ENCODE measurements around the gene AFAP1.

The AFAP1 gene

GRCh38 chr4:7767526-7767925, 172.1 kb downstream of the AFAP1 start:
- no peak for DNase-seq (ENCODE audit: low spot score)

- no peak for DNase-seq (ENCODE audit: low spot score)
These were observed 172.9 kb downstream of the AFAP1 start for GRCh38 chr4:7766661-7767345.

- DNase-seq (ENCODE audit: low spot score): no peak
These were observed 173.6 kb downstream of the AFAP1 start for GRCh38 chr4:7766086-7766485.

DNA sequence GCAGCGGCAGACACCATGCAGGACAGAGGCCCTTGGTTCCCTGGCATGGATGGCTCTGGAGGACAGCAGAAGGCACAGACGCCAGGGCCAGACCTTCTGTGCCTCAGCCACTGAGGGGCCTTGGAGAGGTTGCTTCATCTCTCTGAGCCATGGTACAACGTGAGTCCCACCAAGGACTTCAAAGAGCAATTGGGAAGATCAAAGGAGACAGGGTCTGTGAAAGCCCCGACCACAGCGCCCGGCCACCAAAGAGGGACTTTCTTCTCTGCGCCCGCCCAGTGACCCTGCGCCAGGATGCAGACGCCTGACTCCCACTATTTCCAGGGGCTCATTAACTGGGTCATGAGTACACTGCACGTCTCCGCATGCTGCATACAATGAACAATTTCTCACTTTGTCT, 174.0 kb downstream of the AFAP1 start:
- DNase-seq (ENCODE audit: low spot score): no peak

DNA sequence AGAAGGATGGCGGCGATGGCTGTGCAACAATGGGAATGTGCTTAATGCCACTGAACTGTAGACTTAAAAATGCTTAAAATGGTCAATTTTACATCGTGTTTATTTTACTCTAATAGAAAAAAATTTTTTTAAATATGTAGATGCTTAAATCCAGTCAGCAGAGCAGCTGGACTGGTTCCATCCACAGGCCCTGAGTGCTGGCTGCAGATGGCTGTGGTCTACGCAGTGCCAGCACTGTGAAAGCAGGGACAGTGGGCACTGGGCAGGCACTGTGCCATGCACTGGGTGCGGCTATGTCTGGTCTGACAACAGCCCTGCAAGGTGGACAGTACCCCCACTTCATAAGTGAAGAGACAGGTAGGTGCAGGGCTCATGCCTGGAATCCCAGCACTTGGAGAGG, 175.2 kb downstream of the AFAP1 start:
- no peak for DNase-seq (ENCODE audit: low spot score)

GRCh38 chr4:7763788-7764187, 175.9 kb downstream of the AFAP1 start:
- no peak for DNase-seq (ENCODE audit: low spot score)

GRCh38 chr4:7763106-7763505, 176.6 kb downstream of the AFAP1 start:
- DNase-seq (ENCODE audit: low spot score): no peak

DNA sequence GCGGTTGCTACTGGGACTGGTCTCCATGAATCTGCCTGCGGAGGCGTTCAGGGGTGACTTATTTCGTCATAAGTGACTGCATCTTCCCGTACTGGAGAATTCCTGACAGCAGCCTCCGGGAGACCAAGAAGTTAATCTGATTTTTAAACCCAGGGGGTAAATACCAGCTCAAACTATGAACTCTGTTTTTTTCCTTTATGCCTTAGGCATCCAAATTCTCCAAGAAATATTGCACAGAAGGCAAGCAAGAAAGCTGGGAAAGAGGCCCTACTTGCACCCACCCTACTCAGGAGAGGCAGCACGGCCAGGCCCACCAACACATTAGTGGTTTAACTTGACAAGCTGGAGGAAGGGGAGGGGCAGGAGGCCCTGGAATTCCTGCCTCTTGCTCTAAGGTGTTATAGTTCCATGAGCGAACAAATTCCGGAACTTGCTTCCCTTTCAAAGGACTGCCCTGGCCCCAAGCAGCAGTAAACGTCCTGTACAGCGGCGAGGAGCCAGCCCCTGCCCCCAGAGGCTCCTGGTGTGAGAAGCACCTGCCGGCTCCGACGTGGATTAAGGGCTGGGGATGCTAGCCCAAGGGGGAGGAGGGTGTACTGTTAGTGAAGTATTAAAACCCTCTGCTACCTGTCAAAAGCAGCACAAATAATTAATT, 177.2 kb downstream of the AFAP1 start:
- no peak for DNase-seq (ENCODE audit: low spot score)

GRCh38 chr4:7761720-7762119, 177.9 kb downstream of the AFAP1 start:
- DNase-seq (ENCODE audit: low spot score): peak; percentile 7

- DNase-seq (ENCODE audit: low spot score): no peak
These were observed 178.3 kb downstream of the AFAP1 start for GRCh38 chr4:7761312-7761711.

DNA sequence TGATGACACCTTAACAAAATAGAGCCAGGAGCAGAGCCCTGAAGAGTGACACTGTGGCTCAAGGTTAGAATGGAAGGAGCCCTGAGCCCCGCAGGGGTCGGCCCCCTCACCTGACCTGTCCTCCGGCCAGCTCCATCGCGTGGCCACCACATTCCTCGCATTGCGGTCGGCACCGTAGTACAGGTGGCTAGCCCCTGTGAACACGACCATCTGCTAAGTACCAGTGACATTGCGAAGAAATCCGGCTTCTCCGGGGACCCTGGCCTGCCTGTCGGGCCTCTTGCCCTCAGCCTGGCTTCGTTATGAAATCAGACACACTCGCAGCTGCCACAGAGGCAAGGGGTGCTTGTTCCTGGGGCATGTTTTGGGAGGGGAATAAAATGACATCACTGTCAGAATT, 179.0 kb downstream of the AFAP1 start:
- no peak for DNase-seq (ENCODE audit: low spot score)

GRCh38 chr4:7760228-7760627, 179.4 kb downstream of the AFAP1 start:
- DNase-seq (ENCODE audit: low spot score): no peak

GRCh38 chr4:7759635-7760034, 180.0 kb downstream of the AFAP1 start:
- DNase-seq (ENCODE audit: low spot score): no peak

- no peak for DNase-seq (ENCODE audit: low spot score)
These were observed 180.4 kb downstream of the AFAP1 start for GRCh38 chr4:7759216-7759615.

GRCh38 chr4:7758476-7758875, 181.2 kb downstream of the AFAP1 start:
- DNase-seq (ENCODE audit: low spot score): no peak

GRCh38 chr4:7757501-7758471, 181.9 kb downstream of the AFAP1 start:
- DNase-seq (ENCODE audit: low spot score): no peak

DNA sequence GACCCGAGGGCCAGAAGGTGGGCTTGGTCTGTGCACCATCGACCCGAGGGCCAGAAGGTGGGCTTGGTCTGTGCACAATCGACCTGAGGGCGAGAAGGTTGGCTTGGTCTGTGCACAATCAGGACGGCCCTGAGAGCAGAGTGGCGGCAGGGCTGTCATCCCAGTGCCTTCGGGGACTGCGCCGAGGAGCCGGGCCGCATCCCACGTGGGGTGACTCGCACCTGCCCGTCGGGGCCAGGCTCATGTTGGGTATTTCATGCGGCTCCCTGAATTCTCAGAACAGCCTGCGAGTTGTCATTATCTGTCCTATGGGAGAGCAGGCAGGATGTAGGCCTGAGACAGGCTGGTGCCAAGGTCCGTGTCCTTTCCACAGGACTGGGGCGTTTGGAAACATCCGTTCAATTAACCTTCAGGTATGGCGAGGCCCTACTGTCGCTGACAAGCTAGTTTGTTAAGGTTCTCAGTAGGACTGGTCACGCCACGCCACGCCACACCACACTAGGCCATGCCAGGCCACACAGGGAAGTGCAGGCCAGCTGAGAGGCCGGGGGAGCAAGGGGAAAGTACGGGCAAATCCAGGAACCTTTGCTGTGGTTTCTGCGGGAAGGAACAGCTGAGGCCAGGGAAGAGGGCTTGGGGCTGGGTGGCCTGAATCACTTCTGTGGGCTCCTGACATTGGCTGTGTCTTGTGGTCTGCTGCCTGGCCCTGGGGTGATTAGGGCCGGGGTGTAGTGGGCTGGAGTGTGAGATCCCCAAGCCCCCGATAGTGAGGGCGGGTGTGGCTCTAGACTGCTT, 182.9 kb downstream of the AFAP1 start:
- no peak for DNase-seq (ENCODE audit: low spot score)

DNA sequence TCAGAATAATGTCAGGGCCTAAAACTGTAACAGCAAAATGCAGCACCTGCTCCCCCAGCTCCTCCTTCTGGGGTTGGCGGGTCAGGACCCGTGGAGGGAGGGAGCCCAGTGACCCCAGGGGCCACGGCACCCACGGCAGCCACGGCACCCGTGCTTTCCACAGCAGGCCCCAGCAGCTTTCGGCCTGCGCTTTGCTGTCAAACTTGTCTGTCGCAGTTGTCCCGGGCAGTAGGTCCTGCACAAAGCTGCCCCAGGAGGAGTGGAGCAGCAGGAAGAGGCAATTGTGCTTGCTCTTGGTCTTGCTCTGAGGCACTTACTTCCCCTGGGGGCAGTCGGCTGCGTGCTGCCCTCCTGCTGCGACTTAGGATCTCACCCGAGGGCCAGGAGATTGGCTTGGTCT, 183.6 kb downstream of the AFAP1 start:
- no peak for DNase-seq (ENCODE audit: low spot score)

GRCh38 chr4:7755561-7755960, 184.1 kb downstream of the AFAP1 start:
- DNase-seq (ENCODE audit: low spot score): no peak

GRCh38 chr4:7754565-7755262, 184.9 kb downstream of the AFAP1 start:
- no peak for DNase-seq (ENCODE audit: low spot score)

GRCh38 chr4:7753931-7754465, 185.7 kb downstream of the AFAP1 start:
- DNase-seq (ENCODE audit: low spot score): no peak

Data from hematopoietic multipotent progenitor cell treated with erythropoietin and hydrocortisone succinate and interleukin-3 and kit ligand, for 17 days (in vitro differentiated cells).